PC-9 (cell line): ENCODE measurements around the gene SLN.

Experiments
- EZH2 ChIP-seq: fragments of 200-600 bp; sonication (generic); IDR thresholded peaks from 2 replicates; pipeline ENCODE4 v1.8.0; 2017; ENCODE audit warnings: antibody characterized with exemption, low read depth
- TF ChIP-seq, protein P1 (sequence below): fragments of 200-600 bp; sonication (generic); conservative IDR thresholded peaks from 2 replicates; pipeline ENCODE4 v1.6.1; 2017; ENCODE audit warnings: mixed run types, antibody characterized with exemption, mild to moderate bottlenecking, moderate library complexity

DNA sequence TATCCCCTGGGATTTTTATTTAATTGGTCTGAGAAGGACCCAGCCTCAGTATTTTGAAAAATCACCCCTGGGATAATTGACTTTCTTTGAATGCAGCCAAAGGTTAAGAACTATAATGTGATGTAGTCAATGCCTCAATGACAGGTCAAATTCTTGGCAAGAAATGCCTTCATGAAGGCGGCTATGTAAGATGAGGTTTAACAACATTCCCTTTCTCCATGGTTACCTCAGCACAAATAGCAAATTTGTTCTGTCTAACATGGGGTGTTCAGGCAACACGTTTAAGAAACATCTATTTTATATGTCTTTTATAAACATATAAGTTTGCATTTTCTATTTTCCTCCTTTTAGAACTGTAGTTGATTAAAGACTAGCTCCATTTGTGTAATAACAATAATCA, 5.3 kb downstream of the SLN start:
- TF ChIP-seq, protein P1, sequence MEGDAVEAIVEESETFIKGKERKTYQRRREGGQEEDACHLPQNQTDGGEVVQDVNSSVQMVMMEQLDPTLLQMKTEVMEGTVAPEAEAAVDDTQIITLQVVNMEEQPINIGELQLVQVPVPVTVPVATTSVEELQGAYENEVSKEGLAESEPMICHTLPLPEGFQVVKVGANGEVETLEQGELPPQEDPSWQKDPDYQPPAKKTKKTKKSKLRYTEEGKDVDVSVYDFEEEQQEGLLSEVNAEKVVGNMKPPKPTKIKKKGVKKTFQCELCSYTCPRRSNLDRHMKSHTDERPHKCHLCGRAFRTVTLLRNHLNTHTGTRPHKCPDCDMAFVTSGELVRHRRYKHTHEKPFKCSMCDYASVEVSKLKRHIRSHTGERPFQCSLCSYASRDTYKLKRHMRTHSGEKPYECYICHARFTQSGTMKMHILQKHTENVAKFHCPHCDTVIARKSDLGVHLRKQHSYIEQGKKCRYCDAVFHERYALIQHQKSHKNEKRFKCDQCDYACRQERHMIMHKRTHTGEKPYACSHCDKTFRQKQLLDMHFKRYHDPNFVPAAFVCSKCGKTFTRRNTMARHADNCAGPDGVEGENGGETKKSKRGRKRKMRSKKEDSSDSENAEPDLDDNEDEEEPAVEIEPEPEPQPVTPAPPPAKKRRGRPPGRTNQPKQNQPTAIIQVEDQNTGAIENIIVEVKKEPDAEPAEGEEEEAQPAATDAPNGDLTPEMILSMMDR: no peak
- TF ChIP-seq EZH2: no peak
